GM19193 (cell line): ENCODE results near the gene MGMT.

Experiments used
- POLR2A ChIP-seq: IDR thresholded peaks from 4 replicates; pipeline ENCODE4 v1.6.1; 2011; ENCODE audit not compliant: insufficient read depth, insufficient read length; ENCODE audit errors: extremely low read depth

Gene MGMT

GRCh38 chr10:129683519-129683918, 216.5 kb downstream of the MGMT start:
- no peak for TF ChIP-seq POLR2A

- no peak for TF ChIP-seq POLR2A
Observed at GRCh38 chr10:129683920-129684319, 216.9 kb downstream of the MGMT start.

GRCh38 chr10:129685271-129685670, 218.2 kb downstream of the MGMT start:
- no peak for TF ChIP-seq POLR2A

DNA sequence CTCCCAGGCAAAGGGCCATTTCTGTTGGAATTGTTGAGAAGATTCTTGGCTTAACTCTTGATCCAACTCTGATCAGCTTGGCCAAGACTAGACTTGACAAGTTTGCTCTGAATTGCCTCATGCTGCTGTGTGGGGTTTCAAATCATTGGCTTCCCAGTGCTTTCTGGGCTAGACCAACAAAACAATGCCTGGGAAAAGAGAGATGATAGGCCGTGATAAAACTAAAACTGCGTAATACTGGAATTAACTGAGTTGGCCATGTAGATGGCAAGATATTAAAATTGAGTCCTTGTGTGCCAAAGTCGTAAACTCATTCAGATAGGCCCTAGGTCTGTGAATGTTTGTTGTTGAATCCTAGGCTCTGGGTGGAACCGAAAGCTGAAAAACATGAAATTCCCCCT, 222.6 kb downstream of the MGMT start:
- TF ChIP-seq POLR2A = no peak

DNA sequence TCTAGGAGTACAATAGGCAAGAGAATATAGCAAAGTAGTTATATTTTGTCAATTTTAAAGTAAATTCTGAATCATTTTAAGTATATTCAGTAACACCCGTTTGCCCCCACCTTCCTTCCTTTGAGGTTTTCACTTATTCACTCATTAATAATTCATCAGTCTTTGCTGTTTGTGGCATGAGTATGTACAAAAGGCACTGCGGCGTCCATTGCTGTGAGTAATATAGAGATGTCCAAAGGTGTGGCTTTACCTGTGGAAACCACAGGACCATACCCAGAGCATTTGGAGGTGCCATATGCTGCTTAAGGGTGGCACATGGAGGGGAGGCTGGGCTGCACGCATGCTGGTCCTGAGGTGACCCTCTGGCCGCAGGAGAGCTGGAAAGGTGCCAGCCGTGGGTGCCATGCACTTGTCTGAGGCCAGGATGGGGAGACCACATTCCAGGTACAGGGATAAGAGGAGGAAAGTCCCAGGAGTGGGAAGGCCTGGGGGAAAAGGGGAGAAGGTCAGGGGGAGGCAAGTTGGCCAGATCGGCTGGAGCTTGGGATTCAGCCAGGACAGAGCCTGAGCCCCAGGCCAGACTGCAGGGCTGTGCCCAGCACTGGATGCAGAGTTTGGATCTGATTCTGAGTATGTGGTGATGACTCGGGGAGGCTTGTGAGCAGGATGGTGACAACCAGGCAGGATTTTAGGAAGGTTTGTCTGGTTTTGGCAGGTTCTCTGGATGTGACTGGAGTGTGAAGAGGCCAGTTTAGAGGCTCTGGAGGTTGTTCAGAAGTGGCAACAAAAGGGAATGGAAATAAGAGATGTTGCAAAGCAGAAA, 223.4 kb downstream of the MGMT start:
- TF ChIP-seq POLR2A = no peak

GRCh38 chr10:129692695-129693094, 225.7 kb downstream of the MGMT start:
- no peak for TF ChIP-seq POLR2A

- TF ChIP-seq POLR2A = no peak
Observed at GRCh38 chr10:129693382-129693781, 226.3 kb downstream of the MGMT start.

- TF ChIP-seq POLR2A = no peak
Observed at GRCh38 chr10:129694184-129694583, 227.1 kb downstream of the MGMT start.

- no peak for TF ChIP-seq POLR2A
Observed at GRCh38 chr10:129694691-129695243, 227.7 kb downstream of the MGMT start.

- TF ChIP-seq POLR2A = no peak
Observed at GRCh38 chr10:129695671-129696070, 228.6 kb downstream of the MGMT start.

DNA sequence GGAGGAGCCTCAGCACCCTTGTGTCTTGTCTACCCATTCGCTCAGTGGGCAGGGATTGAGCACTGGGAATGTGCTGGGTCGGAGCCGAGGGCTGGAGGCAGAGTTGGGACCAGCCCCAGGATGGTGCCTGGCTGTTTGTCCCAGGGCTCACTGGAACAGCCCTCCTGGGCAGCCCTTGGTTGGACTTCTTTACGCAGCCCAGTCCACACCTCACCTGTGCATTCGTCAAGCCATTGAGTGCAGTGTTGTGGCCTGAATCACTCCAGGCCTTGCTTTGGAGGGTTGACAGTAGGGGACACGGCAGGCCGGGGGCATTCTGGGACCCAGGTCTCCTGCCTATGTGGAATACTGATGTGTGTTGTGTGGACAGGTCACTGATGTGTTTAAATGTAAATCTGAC, 229.6 kb downstream of the MGMT start:
- no peak for TF ChIP-seq POLR2A

DNA sequence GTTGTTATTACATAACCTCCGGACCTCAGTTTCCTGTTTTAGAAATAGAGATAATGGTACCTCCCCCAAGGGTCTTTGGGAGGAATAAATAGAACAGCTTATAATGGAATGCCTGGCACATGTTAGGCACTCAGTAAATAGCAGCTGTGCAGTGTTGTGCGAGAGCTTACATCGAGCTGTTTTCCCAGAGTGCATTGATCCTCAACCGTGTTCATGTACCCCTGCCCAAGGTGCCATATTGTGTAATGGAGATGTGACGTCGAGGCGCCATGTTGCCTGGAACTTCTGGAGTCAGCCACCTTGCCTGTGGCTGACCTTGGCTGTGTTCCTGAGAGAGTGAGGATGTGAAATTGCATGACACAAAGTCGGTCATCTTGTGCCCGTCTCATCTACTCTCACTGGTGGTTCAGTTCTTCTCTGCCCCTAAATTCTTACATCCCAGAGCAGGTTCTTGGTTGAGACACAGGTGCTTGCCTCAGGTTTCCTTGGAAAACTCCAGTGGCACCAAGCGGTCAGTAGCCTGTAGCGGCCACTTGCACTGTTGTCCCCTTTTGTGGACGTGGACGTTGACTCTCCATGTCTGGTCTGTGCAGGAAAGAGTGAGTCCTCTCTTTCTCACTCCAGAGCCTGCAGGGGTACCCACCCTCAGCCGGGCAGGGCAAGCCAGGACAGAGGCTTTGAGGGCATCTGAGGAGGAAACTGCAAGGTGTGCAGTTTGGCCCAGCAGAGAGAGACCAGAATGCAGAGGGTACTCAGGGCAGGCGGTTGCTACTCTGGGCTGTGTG, 230.6 kb downstream of the MGMT start:
- TF ChIP-seq POLR2A = no peak

GRCh38 chr10:129699722-129700340, 232.8 kb downstream of the MGMT start:
- TF ChIP-seq POLR2A = no peak

DNA sequence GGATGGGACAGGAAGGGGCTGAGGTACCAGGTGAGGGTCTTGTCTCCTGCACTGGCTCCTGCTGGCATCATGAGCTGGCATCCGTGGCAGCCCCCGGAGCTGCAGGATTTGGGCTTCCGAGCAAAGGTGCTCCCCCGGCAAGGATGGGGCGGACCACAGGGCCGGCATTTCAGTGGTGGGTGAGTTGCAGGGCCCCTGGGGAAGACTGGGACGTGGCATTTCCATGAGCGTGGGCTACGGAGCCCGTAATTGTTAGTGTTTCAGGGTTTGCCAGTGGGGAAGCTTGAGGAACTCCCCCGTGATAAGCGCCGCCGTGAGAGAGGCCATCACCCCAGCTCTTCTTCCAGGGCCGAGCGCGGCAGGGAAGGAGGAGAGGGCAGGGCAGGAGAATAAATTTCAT, 235.6 kb downstream of the MGMT start:
- no peak for TF ChIP-seq POLR2A
